HCT116 (cell line): ENCODE data around the gene PDE4D. TPM values are rescaled to one million over a fixed set of nuclear protein-coding genes. Genes with fewer than 3 reads are reported as not detected.

Experiments used
- ATAC-seq: fragments of 200-7000 bp; cut with Tn5 transposase; 2 replicates; pipeline ENCODE4 v1.9.1; 2020; ENCODE audit warnings: mild to moderate bottlenecking, moderate library complexity
- BruUV-seq: library from RNA; stranded (reverse); fragments of 400-500 nt; replicated peaks from 2 replicates; lab custom pipeline; 2021; lab: Mats Ljungman, UMichigan
- CTCF ChIA-PET: fragments of 300-600 bp; sonication (Branson Sonifier 250); formaldehyde crosslinking; loops from one replicate; lab custom pipeline; 2021; ENCODE audit warnings: antibody characterized with exemption; lab: Charles Lee
- POLR2A ChIA-PET: fragments of 300-600, 350-600 bp; sonication (Branson Sonifier 250); formaldehyde crosslinking; loops from one replicate; lab custom pipeline; 2021; ENCODE audit warnings: antibody characterized with exemption; lab: Charles Lee
- RAD21 ChIA-PET, 2 experiments: fragments of 300-600 bp; sonication (Branson Sonifier 250); formaldehyde crosslinking; loops; one replicate each; lab custom pipeline; 2023; ENCODE audit warnings: low total read pairs in 2 of 2; ENCODE audit not compliant: uncharacterized antibody in 2 of 2, unreplicated experiment in 2 of 2, low non-redundant PET in 1 of 2; lab: Charles Lee
- DNase-seq: peaks from one replicate; pipeline ENCODE4 v3.0.0-alpha.2; 2010; ENCODE audit warnings: low read depth, low spot score
- H2AFZ ChIP-seq: fragments of 200-600 bp; shearing (Covaris generic), sonication (generic); 2 replicates; pipeline ENCODE4 v1.6.1; 2017; ENCODE audit warnings: low read depth, mixed run types, mixed read lengths, antibody characterized with exemption, low read length; ENCODE audit not compliant: poor library complexity, severe bottlenecking
- H3K27ac ChIP-seq: 2 replicates; pipeline ENCODE4 v1.5.1; 2012; ENCODE audit warnings: low read depth, low read length
- H3K27me3 ChIP-seq: fragments of 200-600 bp; sonication (generic); 2 replicates; pipeline ENCODE4 v1.6.1; 2016; ENCODE audit warnings: mixed run types, low read length, mixed read lengths; ENCODE audit not compliant: insufficient read depth
- H3K36me3 ChIP-seq, 2 experiments: fragments of 200-500 bp in 1 of 2; fragments of 200-600 bp in 1 of 2; sonication (Bioruptor generic) in 1 of 2; sonication (generic) in 1 of 2; 2 replicates each; pipeline versions ENCODE4 v1.5.1 to v1.6.1; 2014 to 2016; ENCODE audit warnings: low read length in 2 of 2, inconsistent platforms in 1 of 2, mixed read lengths in 1 of 2, mixed run types in 1 of 2; ENCODE audit not compliant: insufficient read depth in 2 of 2, control insufficient read depth in 1 of 2
- H3K4me1 ChIP-seq, 2 experiments: fragments of 200-600 bp in 1 of 2; sonication (generic) in 1 of 2; 2 replicates each; pipeline versions ENCODE4 v1.5.1 to v1.6.1; 2012 to 2017; ENCODE audit warnings: low read length in 2 of 2, inconsistent platforms in 1 of 2, mild to moderate bottlenecking in 1 of 2, mixed read lengths in 1 of 2, mixed run types in 1 of 2, moderate library complexity in 1 of 2; ENCODE audit not compliant: insufficient read depth in 2 of 2, control insufficient read depth in 1 of 2
- H3K4me2 ChIP-seq: fragments of 200-600 bp; sonication (generic); 2 replicates; pipeline ENCODE4 v1.6.1; 2017; ENCODE audit warnings: mixed run types, low read length, mixed read lengths
- H3K4me3 ChIP-seq, 2 experiments: fragments of 200-600 bp in 1 of 2; sonication (generic) in 1 of 2; replicated peaks in 1 of 2; 2 replicates each; pipeline ENCODE4 v1.5.1; 2011 to 2016; ENCODE audit warnings: low read length in 2 of 2, control low read depth in 1 of 2, low read depth in 1 of 2, mild to moderate bottlenecking in 1 of 2, mixed read lengths in 1 of 2, mixed run types in 1 of 2
- H3K79me2 ChIP-seq: fragments of 200-600 bp; sonication (generic); 2 replicates; pipeline ENCODE4 v1.6.1; 2017; ENCODE audit warnings: mild to moderate bottlenecking, mixed run types, low read length, moderate library complexity, mixed read lengths; ENCODE audit not compliant: insufficient read depth
- H3K9ac ChIP-seq: fragments of 200-600 bp; sonication (generic); 2 replicates; pipeline ENCODE4 v1.6.1; 2016; ENCODE audit warnings: low read length, mixed read lengths
- H3K9me2 ChIP-seq: fragments of 200-600 bp; sonication (generic), shearing (Covaris generic); 2 replicates; pipeline ENCODE4 v1.6.1; 2017; ENCODE audit warnings: mixed run types, mild to moderate bottlenecking, moderate library complexity; ENCODE audit not compliant: insufficient read depth
- H3K9me3 ChIP-seq, 2 experiments: fragments of 200-500 bp in 1 of 2; fragments of 200-600 bp in 1 of 2; sonication (Bioruptor generic) in 1 of 2; sonication (generic) in 1 of 2; 2 replicates each; pipeline ENCODE4 v1.6.1; 2014 to 2017; ENCODE audit warnings: low read length in 2 of 2, mixed read lengths in 2 of 2, inconsistent platforms in 1 of 2, low read depth in 1 of 2, mild to moderate bottlenecking in 1 of 2, mixed run types in 1 of 2, moderate library complexity in 1 of 2; ENCODE audit not compliant: control insufficient read depth in 1 of 2, insufficient read depth in 1 of 2
- H4K20me1 ChIP-seq: fragments of 200-600 bp; sonication (generic), shearing (Covaris generic); 2 replicates; pipeline ENCODE4 v1.6.1; 2017; ENCODE audit warnings: mixed run types, mild to moderate bottlenecking, moderate library complexity; ENCODE audit not compliant: insufficient read depth
- CBX3 ChIP-seq: IDR thresholded peaks from 2 replicates; pipeline ENCODE4 v1.6.1; 2012; ENCODE audit warnings: low read depth
- FOSL1 ChIP-seq: IDR thresholded peaks from 2 replicates; pipeline ENCODE4 v1.6.1; 2012; ENCODE audit warnings: low read depth
- RAD21 ChIP-seq: IDR thresholded peaks from 2 replicates; pipeline ENCODE4 v1.6.1; 2012; ENCODE audit warnings: low read depth, mild to moderate bottlenecking
- SP1 ChIP-seq: IDR thresholded peaks from 2 replicates; pipeline ENCODE4 v1.6.1; 2012; ENCODE audit warnings: low read depth
- YY1 ChIP-seq: IDR thresholded peaks from 2 replicates; pipeline ENCODE4 v1.6.1; 2011; ENCODE audit warnings: low read length, low read depth, moderate library complexity, mild to moderate bottlenecking; ENCODE audit not compliant: insufficient replicate concordance; ENCODE audit errors: extremely low read depth
- ZNF274 ChIP-seq: fragments of 200-500 bp; sonication (Bioruptor generic); IDR thresholded peaks from 2 replicates; pipeline ENCODE4 v1.6.1; 2014; ENCODE audit warnings: mild to moderate bottlenecking, low read depth, low read length, inconsistent platforms
- intact Hi-C: fragments of 100-400 bp; cut with micrococcal nuclease; formaldehyde crosslinking; loops from 2 replicates; pipeline ENCODE4 v1.10.0; 2022
- total RNA-seq: library from RNA; stranded (reverse); gene quantifications from one replicate; pipeline ENCODE4 v1.2.1, GENCODE V29; 2021; ENCODE audit not compliant: unreplicated experiment
- TF ChIP-seq, protein P1 (sequence below), 3 experiments: fragments of 200-600 bp in 1 of 3; sonication (generic) in 1 of 3; IDR thresholded peaks in 2 of 3; conservative IDR thresholded peaks in 1 of 3; 2 replicates each; pipeline ENCODE4 v1.5.1; 2012 to 2017; ENCODE audit warnings: low read depth in 2 of 3, low read length in 2 of 3, antibody characterized with exemption in 1 of 3, borderline replicate concordance in 1 of 3, control low read depth in 1 of 3, mild to moderate bottlenecking in 1 of 3, mixed read lengths in 1 of 3, mixed run types in 1 of 3, moderate library complexity in 1 of 3; ENCODE audit not compliant: insufficient read depth in 1 of 3
- TF ChIP-seq, protein P2 (sequence below): IDR thresholded peaks from 2 replicates; pipeline ENCODE4 v1.6.1; 2012
- TF ChIP-seq, protein P3 (sequence below): IDR thresholded peaks from 2 replicates; pipeline ENCODE4 v1.6.1; 2012; ENCODE audit warnings: low read depth
- TF ChIP-seq, protein P4 (sequence below): IDR thresholded peaks from 2 replicates; pipeline ENCODE4 v1.6.1; 2012

PDE4D gene
- total RNA-seq, 1 experiment from 2014 or later = 1.1 TPM

DNA sequence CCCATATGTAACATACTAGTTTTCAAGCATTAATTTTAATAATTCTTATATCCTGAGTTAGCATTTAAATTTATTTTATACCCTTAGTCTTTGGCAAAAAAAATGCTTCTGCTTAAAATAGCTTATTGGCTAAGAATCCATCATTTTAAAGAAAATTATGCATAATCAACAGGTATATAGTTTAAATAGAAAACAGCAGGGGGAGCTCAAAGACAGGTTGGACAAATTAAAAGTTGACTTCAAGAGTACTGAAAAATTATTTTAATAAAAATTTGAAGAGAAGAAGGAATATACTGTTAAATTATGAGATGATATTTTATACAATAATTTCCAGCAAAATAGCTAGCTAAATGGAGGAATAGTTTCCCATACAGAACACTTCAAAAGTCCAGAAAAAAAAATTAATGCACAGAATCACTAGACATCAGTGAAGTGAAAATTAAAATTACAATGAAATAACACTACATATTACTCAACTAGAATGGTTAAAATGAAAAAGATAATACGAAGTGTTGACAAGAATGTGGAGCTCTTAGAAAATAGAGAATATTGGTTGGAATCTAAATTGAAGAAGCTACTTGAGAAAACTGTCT is 387.1 kb downstream of the PDE4D start:
- no peak for DNase-seq
- Histone ChIP-seq H3K9me2 (no peaks in the 10 kb centered on the region), H3K27me3 (no peaks in the 10 kb centered on the region), H3K27ac (no peak overlapping the region), H3K9me3 (no peaks in the 10 kb centered on the region), H3K36me3 (no peaks in the 10 kb centered on the region), H3K4me1 (no peaks in the 10 kb centered on the region), H3K4me2 (no peak overlapping the region), H3K79me2 (no peaks in the 10 kb centered on the region), H3K9ac (no peak overlapping the region), H2AFZ (no peak overlapping the region), H3K4me3 (no peak overlapping the region), H4K20me1 (no peaks in the 10 kb centered on the region; the same call in 1 of the 2 replicates)
- TF ChIP-seq, protein P1, sequence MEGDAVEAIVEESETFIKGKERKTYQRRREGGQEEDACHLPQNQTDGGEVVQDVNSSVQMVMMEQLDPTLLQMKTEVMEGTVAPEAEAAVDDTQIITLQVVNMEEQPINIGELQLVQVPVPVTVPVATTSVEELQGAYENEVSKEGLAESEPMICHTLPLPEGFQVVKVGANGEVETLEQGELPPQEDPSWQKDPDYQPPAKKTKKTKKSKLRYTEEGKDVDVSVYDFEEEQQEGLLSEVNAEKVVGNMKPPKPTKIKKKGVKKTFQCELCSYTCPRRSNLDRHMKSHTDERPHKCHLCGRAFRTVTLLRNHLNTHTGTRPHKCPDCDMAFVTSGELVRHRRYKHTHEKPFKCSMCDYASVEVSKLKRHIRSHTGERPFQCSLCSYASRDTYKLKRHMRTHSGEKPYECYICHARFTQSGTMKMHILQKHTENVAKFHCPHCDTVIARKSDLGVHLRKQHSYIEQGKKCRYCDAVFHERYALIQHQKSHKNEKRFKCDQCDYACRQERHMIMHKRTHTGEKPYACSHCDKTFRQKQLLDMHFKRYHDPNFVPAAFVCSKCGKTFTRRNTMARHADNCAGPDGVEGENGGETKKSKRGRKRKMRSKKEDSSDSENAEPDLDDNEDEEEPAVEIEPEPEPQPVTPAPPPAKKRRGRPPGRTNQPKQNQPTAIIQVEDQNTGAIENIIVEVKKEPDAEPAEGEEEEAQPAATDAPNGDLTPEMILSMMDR (IDR thresholded peaks at IDR 0.05 in 2 of 3, conservative IDR thresholded peaks at IDR 0.05 in 1 of 3; ENCODE audit: borderline replicate concordance in 1 of 3, insufficient read depth in 1 of 3, low read depth in 2 of 3, low read length in 2 of 3) = peak; percentile 25 to 48 (median 47); a peak in 3 of 6 replicates
- TF ChIP-seq RAD21 (peak; percentile 55), SP1 (no peak), YY1 (no peak)
- BruUV-seq = no TSS peak
- intact Hi-C loops = loop anchor here (1.0 to 2.0 kb wide), 3 partner anchors 167 to 294 kb away; no protein-coding TSS in a partner anchor
- RAD21 ChIA-PET = no interaction called here
- POLR2A ChIA-PET = no interaction called here
- CTCF ChIA-PET = interaction anchor here (0.6 to 3.9 kb wide), 21 partner anchors 9 to 333 kb away, joined by 3 to 43 read pairs (median 4); no protein-coding TSS in a partner anchor
- no peak for ATAC-seq

DNA sequence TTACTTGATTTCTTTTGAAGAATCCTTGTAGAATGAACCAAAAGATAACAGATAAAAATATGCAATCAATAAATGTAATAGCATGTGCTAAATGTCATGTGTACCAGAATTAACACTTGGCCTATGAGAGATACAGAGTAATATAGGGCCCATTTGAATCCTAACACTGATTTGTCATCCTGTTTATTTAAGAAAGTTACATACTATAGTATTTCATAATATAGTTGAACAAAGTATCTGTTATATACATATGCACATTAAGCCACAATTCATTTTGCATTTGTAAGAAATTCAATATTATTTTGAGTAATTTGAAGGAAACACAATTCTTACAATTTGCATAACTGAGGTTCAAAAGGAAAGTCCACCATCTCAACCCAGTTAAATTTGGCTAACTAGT is 389.5 kb downstream of the PDE4D start:
- Histone ChIP-seq H3K9me3 (no peaks in the 10 kb centered on the region), H3K4me1 (no peaks in the 10 kb centered on the region), H3K4me3 (no peak overlapping the region), H3K9me2 (no peaks in the 10 kb centered on the region), H3K4me2 (no peak overlapping the region), H3K9ac (no peak overlapping the region), H3K79me2 (no peaks in the 10 kb centered on the region), H3K36me3 (no peaks in the 10 kb centered on the region), H2AFZ (no peak overlapping the region), H4K20me1 (no peaks in the 10 kb centered on the region; the same call in 1 of the 2 replicates), H3K27me3 (peaks cover 8% of the 10 kb centered on the region), H3K27ac (no peak overlapping the region)
- ATAC-seq (no peak), DNase-seq (no peak)
- ChIA-PET POLR2A (no interaction called here), CTCF (interaction anchor here (3.9 kb wide), 1 partner anchor 169 kb away, joined by 43 read pairs; no protein-coding TSS in a partner anchor), RAD21 (no interaction called here)
- intact Hi-C loops = no loop called here
- no TSS peak for BruUV-seq
- TF ChIP-seq, protein P2, sequence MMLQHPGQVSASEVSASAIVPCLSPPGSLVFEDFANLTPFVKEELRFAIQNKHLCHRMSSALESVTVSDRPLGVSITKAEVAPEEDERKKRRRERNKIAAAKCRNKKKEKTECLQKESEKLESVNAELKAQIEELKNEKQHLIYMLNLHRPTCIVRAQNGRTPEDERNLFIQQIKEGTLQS = no peak
- TF ChIP-seq CBX3 = no peak
- TF ChIP-seq, protein P3, sequence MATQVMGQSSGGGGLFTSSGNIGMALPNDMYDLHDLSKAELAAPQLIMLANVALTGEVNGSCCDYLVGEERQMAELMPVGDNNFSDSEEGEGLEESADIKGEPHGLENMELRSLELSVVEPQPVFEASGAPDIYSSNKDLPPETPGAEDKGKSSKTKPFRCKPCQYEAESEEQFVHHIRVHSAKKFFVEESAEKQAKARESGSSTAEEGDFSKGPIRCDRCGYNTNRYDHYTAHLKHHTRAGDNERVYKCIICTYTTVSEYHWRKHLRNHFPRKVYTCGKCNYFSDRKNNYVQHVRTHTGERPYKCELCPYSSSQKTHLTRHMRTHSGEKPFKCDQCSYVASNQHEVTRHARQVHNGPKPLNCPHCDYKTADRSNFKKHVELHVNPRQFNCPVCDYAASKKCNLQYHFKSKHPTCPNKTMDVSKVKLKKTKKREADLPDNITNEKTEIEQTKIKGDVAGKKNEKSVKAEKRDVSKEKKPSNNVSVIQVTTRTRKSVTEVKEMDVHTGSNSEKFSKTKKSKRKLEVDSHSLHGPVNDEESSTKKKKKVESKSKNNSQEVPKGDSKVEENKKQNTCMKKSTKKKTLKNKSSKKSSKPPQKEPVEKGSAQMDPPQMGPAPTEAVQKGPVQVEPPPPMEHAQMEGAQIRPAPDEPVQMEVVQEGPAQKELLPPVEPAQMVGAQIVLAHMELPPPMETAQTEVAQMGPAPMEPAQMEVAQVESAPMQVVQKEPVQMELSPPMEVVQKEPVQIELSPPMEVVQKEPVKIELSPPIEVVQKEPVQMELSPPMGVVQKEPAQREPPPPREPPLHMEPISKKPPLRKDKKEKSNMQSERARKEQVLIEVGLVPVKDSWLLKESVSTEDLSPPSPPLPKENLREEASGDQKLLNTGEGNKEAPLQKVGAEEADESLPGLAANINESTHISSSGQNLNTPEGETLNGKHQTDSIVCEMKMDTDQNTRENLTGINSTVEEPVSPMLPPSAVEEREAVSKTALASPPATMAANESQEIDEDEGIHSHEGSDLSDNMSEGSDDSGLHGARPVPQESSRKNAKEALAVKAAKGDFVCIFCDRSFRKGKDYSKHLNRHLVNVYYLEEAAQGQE = no peak
- TF ChIP-seq, protein P4, sequence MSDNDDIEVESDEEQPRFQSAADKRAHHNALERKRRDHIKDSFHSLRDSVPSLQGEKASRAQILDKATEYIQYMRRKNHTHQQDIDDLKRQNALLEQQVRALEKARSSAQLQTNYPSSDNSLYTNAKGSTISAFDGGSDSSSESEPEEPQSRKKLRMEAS = no peak
- TF ChIP-seq FOSL1 = no peak
- no peak for TF ChIP-seq ZNF274
